Bronchial epithelial cell (primary cell): Measurements from ENCODE around the gene TCOF1. TPM values are rescaled to one million over a fixed set of nuclear protein-coding genes. Genes with fewer than 3 reads are reported as not detected.

Source experiments
- DNase-seq: peaks from one replicate; pipeline ENCODE4 v3.0.0-alpha.2; 2010; ENCODE audit warnings: low read depth
- FAIRE-seq: peaks from 2 replicates; lab custom pipeline; 2011; peaks lifted over from hg19 to GRCh38; lab: Jason Lieb, UNC
- H3K27me3 ChIP-seq: 2 replicates; pipeline ENCODE4 v1.5.1; 2011; ENCODE audit warnings: low read length; ENCODE audit not compliant: control insufficient read depth, insufficient read depth
- H3K36me3 ChIP-seq: 2 replicates; pipeline ENCODE4 v1.5.1; 2011; ENCODE audit warnings: low read length; ENCODE audit not compliant: control insufficient read depth, insufficient read depth
- H3K4me3 ChIP-seq: 2 replicates; pipeline ENCODE4 v1.5.1; 2011; ENCODE audit warnings: mild to moderate bottlenecking, low read depth, low read length, control low read depth
- total RNA-seq: library from RNA; depleted of rRNA; stranded (reverse); fragments of >200 nt; gene quantifications from 2 replicates; pipeline ENCODE4 v1.2.1, GENCODE V29; 2014
- TF ChIP-seq, protein P1 (sequence below): IDR thresholded peaks from 2 replicates; pipeline ENCODE4 v1.5.1; 2011; ENCODE audit warnings: mild to moderate bottlenecking, moderate library complexity, low read length, control low read depth, inconsistent platforms; ENCODE audit not compliant: insufficient read depth, severe bottlenecking

Gene TCOF1
- total RNA-seq, 1 donor from 2014 or later: 9.0 TPM

DNA sequence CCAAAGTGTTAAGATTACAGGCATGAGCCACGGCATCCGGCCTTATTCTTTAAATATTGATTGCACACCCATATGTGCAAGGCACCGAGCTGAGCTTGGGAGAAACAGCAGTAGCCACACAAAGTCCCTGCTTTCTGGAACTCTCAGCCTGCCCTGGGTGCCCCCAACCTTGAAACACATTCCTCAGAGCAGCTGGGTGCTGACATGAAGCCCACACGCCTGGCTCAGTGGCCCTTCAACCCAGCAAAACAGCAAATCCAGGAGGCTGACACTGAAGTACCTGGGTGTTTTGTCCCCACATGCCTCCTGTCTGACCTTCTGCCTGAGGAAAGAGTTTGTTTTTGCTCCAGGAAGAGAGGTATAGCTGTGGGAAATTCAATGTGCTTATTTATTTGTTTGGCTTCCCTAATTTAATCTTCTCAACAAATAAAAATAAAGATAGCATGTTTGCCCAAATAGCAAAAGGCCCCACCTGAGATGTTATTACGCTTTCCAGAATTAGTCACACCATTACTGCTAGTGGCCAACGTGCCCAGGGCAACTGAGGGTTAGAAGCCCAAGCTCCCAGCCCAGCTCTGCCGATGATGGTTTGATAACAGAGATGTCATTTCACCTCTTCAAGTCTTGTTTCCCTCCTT is 13.4 kb upstream of the TCOF1 start:
- no peak for FAIRE-seq
- H3K4me3 ChIP-seq: no peak overlapping the region

DNA sequence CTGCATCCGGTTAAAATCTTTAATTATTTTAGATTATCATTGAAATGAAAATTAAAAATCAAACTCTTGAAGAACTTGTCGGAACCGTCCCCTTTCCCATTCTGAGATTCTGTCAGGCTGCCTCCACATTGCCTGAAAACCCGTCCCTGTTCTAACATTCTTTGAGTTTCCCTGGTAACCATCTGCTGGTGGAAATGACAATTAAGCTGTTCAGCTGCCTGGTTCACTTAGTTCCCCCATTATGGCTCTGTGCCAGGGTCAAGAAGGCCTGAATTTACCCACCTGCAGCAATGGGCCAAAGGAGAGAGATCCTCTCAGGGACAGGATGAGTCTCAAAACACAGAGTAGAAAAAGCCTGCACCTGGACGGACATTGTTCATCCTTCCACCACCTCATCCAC is 11.8 kb upstream of the TCOF1 start:
- TF ChIP-seq, protein P1, sequence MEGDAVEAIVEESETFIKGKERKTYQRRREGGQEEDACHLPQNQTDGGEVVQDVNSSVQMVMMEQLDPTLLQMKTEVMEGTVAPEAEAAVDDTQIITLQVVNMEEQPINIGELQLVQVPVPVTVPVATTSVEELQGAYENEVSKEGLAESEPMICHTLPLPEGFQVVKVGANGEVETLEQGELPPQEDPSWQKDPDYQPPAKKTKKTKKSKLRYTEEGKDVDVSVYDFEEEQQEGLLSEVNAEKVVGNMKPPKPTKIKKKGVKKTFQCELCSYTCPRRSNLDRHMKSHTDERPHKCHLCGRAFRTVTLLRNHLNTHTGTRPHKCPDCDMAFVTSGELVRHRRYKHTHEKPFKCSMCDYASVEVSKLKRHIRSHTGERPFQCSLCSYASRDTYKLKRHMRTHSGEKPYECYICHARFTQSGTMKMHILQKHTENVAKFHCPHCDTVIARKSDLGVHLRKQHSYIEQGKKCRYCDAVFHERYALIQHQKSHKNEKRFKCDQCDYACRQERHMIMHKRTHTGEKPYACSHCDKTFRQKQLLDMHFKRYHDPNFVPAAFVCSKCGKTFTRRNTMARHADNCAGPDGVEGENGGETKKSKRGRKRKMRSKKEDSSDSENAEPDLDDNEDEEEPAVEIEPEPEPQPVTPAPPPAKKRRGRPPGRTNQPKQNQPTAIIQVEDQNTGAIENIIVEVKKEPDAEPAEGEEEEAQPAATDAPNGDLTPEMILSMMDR: no peak
- Histone ChIP-seq H3K27me3 (no peaks in the 10 kb centered on the region), H3K4me3 (no peak overlapping the region), H3K36me3 (no peaks in the 10 kb centered on the region)
- DNase-seq: no peak
- FAIRE-seq: no peak

More for the DNA sequence above, 13.4 kb upstream of the TCOF1 start:
- no peaks in the 10 kb centered on the region for H3K36me3 ChIP-seq
- peak; percentile 20 for DNase-seq
- H3K27me3 ChIP-seq: no peaks in the 10 kb centered on the region
- TF ChIP-seq, protein P1: no peak

DNA sequence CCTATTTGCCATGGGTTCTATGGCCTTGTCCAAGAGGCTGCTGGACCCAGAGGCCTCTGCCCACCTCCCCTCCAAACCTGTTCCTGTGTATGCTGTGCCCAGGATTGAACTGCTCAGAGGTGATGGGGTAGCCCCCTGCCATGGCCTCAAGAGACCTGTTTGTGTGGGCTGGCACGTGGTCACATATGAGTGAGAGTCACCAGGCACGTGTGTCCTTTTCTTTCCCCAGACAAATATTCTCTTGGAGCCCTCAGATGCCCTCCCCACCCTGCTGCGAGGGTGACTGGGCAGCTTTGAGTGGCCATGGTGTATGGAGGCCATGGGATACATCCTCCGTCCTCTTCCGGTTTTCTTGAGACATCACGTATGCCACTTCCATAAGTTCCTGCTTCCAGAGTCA is 10.9 kb upstream of the TCOF1 start:
- Histone ChIP-seq H3K4me3 (no peak overlapping the region), H3K36me3 (no peaks in the 10 kb centered on the region), H3K27me3 (no peaks in the 10 kb centered on the region)
- DNase-seq: no peak
- FAIRE-seq: no peak
- TF ChIP-seq, protein P1: no peak

DNA sequence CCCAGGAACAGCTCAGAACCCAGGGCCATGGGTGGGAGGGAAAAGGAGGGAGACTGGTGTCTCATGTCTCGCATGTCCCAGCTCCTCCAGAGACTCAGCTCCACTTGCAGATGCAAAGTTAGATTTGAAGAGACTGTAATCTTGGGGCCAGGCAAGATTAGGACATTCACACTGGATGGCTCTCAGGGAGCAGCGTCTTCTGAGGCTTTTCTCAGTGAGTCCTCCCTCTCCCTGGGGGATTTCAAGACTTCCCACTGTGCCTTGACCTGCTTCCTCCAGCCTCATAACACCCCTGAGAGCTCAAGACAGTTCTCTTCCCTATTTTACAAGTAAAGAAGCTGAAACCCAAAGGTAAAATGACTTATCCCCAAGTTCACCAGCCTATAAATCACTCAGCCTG is 10.5 kb upstream of the TCOF1 start:
- FAIRE-seq (no peak), DNase-seq (no peak)
- TF ChIP-seq, protein P1: no peak

DNA sequence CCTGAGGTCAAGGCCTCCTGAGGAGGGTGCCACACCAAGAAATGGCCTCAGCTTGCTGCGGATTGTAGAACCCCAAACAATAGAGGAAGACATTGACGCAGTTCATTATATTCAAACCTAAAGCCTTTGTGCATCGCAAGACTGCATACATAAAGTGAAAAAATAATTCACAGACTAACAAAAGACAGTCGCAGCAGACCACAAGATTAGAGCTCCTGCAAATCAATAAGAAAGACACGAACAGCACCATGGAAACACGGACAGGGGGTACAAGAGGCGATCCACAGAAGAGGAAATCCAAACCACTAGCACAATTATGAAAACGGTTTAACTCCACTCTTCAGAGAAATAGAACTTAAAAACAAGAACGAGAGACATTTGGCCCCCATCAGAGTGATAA is 10.0 kb upstream of the TCOF1 start:
- no peak overlapping the region for H3K4me3 ChIP-seq
- no peak for FAIRE-seq
- no peaks in the 10 kb centered on the region for H3K36me3 ChIP-seq
- TF ChIP-seq, protein P1: no peak
- no peak for DNase-seq
- no peaks in the 10 kb centered on the region for H3K27me3 ChIP-seq

More for the DNA sequence above, 10.5 kb upstream of the TCOF1 start:
- Histone ChIP-seq H3K36me3 (no peaks in the 10 kb centered on the region), H3K27me3 (no peaks in the 10 kb centered on the region), H3K4me3 (no peak overlapping the region)

DNA sequence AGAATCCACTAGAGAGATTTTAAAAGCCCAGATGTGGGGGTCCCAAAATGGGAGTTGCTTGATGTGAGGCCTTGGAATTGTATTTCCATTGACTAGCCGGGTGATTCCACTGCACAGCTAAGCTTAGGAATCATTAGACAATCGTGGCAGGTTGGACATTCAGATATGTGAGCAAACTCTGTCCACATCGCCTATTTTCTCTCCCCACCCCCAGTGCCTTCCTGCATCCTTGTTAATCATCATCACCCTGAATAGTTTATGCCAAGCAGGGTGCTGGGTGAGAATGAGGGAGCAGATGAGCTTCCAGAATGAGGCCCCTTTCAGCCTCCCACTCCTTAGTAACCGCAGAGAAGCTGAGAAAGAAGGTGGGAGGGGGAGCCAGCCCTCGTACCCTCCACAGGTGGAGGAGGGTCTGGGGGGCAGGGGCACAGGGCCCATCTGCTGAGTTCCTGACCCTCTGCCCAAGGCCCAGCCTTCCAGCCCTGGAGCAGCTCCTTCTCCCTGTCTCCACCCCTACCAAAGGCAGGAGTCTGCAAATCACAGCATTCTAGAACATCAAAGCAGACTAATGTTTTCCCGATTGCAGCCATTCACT is 7.7 kb upstream of the TCOF1 start:
- DNase-seq (no peak), FAIRE-seq (no peak)
- Histone ChIP-seq H3K27me3 (no peaks in the 10 kb centered on the region), H3K36me3 (no peaks in the 10 kb centered on the region), H3K4me3 (no peak overlapping the region)
- TF ChIP-seq, protein P1: no peak
